Transverse colon (tissue), 4 donors: ENCODE measurements around the gene SMAD5. TPM values are rescaled to one million over a fixed set of nuclear protein-coding genes. Genes with fewer than 3 reads are reported as not detected.

Experiments
- DNase-seq: peaks from one replicate; pipeline ENCODE4 v3.0.0-alpha.2; 2019
- H3K27ac ChIP-seq, 4 donors: fragments of 200-600 bp; sonication (generic); 2 replicates each; pipeline ENCODE4 v1.5.1; 2016 to 2018; ENCODE audit warnings: inconsistent platforms in 4 of 4
- H3K27me3 ChIP-seq: fragments of 200-600 bp; sonication (generic); 2 replicates; pipeline ENCODE4 v1.5.1; 2017; ENCODE audit warnings: inconsistent platforms
- H3K36me3 ChIP-seq, 4 donors: fragments of 200-600 bp; sonication (generic); 2 replicates each; pipeline ENCODE4 v1.5.1; 2017 to 2019; ENCODE audit warnings: inconsistent platforms in 4 of 4
- H3K4me1 ChIP-seq, 4 donors: fragments of 200-600 bp; sonication (generic); 2 replicates each; pipeline ENCODE4 v1.5.1; 2017 to 2020; ENCODE audit warnings: inconsistent platforms in 4 of 4
- H3K4me3 ChIP-seq, 4 donors: fragments of 200-600 bp; sonication (generic); 1 replicate in 1 of 4; 2 replicates in 3 of 4; pipeline versions ENCODE4 v1.5.1 to v1.6.1; 2017 to 2019; ENCODE audit warnings: inconsistent platforms in 4 of 4
- H3K9me3 ChIP-seq, 2 donors: fragments of 200-600 bp; sonication (generic); 2 replicates each; pipeline ENCODE4 v1.5.1; 2017 to 2019; ENCODE audit warnings: inconsistent platforms in 2 of 2
- CTCF ChIP-seq, 5 experiments: fragments of 200-600 bp in 3 of 5; fragments of 450-650 bp in 2 of 5; sonication (generic) in 3 of 5; IDR thresholded peaks; 1 replicate in 2 of 5; 2 replicates in 3 of 5; pipeline ENCODE4 v1.5.1; 2016 to 2017; ENCODE audit warnings: antibody characterized with exemption in 5 of 5, inconsistent platforms in 3 of 5, mild to moderate bottlenecking in 2 of 5, moderate library complexity in 1 of 5
- EP300 ChIP-seq: sonication (generic); formaldehyde crosslinking; IDR thresholded peaks from one replicate; pipeline ENCODE4 v1.6.1; 2017; ENCODE audit warnings: antibody characterized with exemption, low read depth
- POLR2A ChIP-seq: fragments of 450-650 bp; IDR thresholded peaks from one replicate; pipeline ENCODE4 v1.6.1; 2016; ENCODE audit warnings: antibody characterized with exemption, mild to moderate bottlenecking, moderate library complexity
- POLR2AphosphoS5 ChIP-seq, 3 donors: sonication (generic); formaldehyde crosslinking; IDR thresholded peaks; one replicate each; pipeline ENCODE4 v1.6.1; 2016; ENCODE audit warnings: antibody characterized with exemption in 3 of 3
- WGBS, 2 donors: methylation state at CpG; one replicate each; pipeline ENCODE4 v1.1.5; 2018; ENCODE audit warnings: low coverage in 1 of 2; 5-methylcytosine and 5-hydroxymethylcytosine counted together
- in situ Hi-C, 4 donors: fragments of 200-750 bp; cut with MboI; loops; one replicate each; pipeline versions ENCODE4 v1.15.0 to v1.15.1; 2017; ENCODE audit warnings: low sequenced_read_pairs in 3 of 4, low pct_ligation_motif_present in 1 of 4, low pct_unique_long_range_greater_than_20kb in 1 of 4
- intact Hi-C: fragments of 100-400 bp; cut with DNase I; formaldehyde crosslinking; loops from one replicate; pipeline ENCODE4 v1.15.1; 2023; ENCODE audit warnings: low total_unique reads
- total RNA-seq, 4 donors: library from RNA; depleted of rRNA; stranded (reverse); fragments of >200 nt; gene quantifications; one replicate each; pipeline ENCODE4 v1.1.0, GENCODE V29; 2016

Gene SMAD5
- total RNA-seq, 4 donors from 2014 or later, result 14.2 to 272 (median 32.7) TPM

- Histone ChIP-seq H3K27ac (no peak overlapping the region), H3K36me3 (no peaks in the 10 kb centered on the region), H3K4me1 (no peaks in the 10 kb centered on the region), H3K9me3 (no peaks in the 10 kb centered on the region), H3K27me3 (no peaks in the 10 kb centered on the region), H3K4me3 (no peak overlapping the region)
- intact Hi-C loops, result no loop called here
- in situ Hi-C loops, result no loop called here
- no peak for TF ChIP-seq POLR2A
- no peak for TF ChIP-seq CTCF (IDR thresholded peaks at IDR 0.05)
- no peak for TF ChIP-seq EP300
- TF ChIP-seq POLR2AphosphoS5 (IDR thresholded peaks at IDR 0.05), result no peak
- WGBS, 2 donors, result 74% methylated on average over 3 to 6 of the region's 6 CpGs
- no peak for DNase-seq
Measured at GRCh38 chr5:136106351-136107031, 26.2 kb upstream of the SMAD5 start.

- H3K27ac ChIP-seq, result no peak overlapping the region
- no peaks in the 10 kb centered on the region for H3K27me3 ChIP-seq
- DNase-seq, result no peak
- in situ Hi-C loops, result no loop called here
- H3K4me1 ChIP-seq, result no peaks in the 10 kb centered on the region
- WGBS, 2 donors, result 78% methylated on average over 2 of the region's 2 CpGs; no CpG with 5 or more reads in 1 of the 2 donors
- H3K36me3 ChIP-seq, result no peaks in the 10 kb centered on the region
- intact Hi-C loops, result no loop called here
- no peaks in the 10 kb centered on the region for H3K9me3 ChIP-seq
- TF ChIP-seq POLR2AphosphoS5 (IDR thresholded peaks at IDR 0.05), result no peak
- no peak for TF ChIP-seq EP300
- TF ChIP-seq POLR2A, result no peak
- TF ChIP-seq CTCF (IDR thresholded peaks at IDR 0.05), result no peak
- no peak overlapping the region for H3K4me3 ChIP-seq
Measured at GRCh38 chr5:136108180-136108611, 24.4 kb upstream of the SMAD5 start.

GRCh38 chr5:136108766-136109165, 23.9 kb upstream of the SMAD5 start:
- DNase-seq, result no peak
- 83 to 97% methylated on average over 1 of the region's 1 CpG for WGBS, 2 donors
- TF ChIP-seq EP300 (no peak), CTCF (IDR thresholded peaks at IDR 0.05) (no peak), POLR2AphosphoS5 (IDR thresholded peaks at IDR 0.05) (no peak), POLR2A (no peak)
- H3K27ac ChIP-seq, result no peak overlapping the region
- H3K36me3 ChIP-seq, result no peaks in the 10 kb centered on the region
- H3K4me1 ChIP-seq, result no peaks in the 10 kb centered on the region
- H3K27me3 ChIP-seq, result no peaks in the 10 kb centered on the region
- intact Hi-C loops (no loop called here), in situ Hi-C loops (no loop called here)
- no peaks in the 10 kb centered on the region for H3K9me3 ChIP-seq
- no peak overlapping the region for H3K4me3 ChIP-seq

GRCh38 chr5:136109453-136110135, 23.1 kb upstream of the SMAD5 start:
- TF ChIP-seq POLR2AphosphoS5 (IDR thresholded peaks at IDR 0.05) (no peak), POLR2A (no peak), EP300 (no peak), CTCF (IDR thresholded peaks at IDR 0.05) (no peak)
- Histone ChIP-seq H3K4me1 (no peaks in the 10 kb centered on the region), H3K27me3 (no peaks in the 10 kb centered on the region), H3K4me3 (no peak overlapping the region), H3K36me3 (no peaks in the 10 kb centered on the region), H3K27ac (no peak overlapping the region), H3K9me3 (no peaks in the 10 kb centered on the region)
- intact Hi-C loops, result no loop called here
- no peak for DNase-seq
- WGBS, 2 donors, result 83 to 93% methylated on average over 1 to 5 of the region's 5 CpGs
- in situ Hi-C loops, result no loop called here
